HS-27A (cell line): ENCODE data around the gene MYO1G.

ENCODE experiments used
- DNase-seq: peaks from one replicate; pipeline ENCODE4 v3.0.0-alpha.2; 2012; ENCODE audit warnings: low read depth, missing footprints

The MYO1G gene

DNA sequence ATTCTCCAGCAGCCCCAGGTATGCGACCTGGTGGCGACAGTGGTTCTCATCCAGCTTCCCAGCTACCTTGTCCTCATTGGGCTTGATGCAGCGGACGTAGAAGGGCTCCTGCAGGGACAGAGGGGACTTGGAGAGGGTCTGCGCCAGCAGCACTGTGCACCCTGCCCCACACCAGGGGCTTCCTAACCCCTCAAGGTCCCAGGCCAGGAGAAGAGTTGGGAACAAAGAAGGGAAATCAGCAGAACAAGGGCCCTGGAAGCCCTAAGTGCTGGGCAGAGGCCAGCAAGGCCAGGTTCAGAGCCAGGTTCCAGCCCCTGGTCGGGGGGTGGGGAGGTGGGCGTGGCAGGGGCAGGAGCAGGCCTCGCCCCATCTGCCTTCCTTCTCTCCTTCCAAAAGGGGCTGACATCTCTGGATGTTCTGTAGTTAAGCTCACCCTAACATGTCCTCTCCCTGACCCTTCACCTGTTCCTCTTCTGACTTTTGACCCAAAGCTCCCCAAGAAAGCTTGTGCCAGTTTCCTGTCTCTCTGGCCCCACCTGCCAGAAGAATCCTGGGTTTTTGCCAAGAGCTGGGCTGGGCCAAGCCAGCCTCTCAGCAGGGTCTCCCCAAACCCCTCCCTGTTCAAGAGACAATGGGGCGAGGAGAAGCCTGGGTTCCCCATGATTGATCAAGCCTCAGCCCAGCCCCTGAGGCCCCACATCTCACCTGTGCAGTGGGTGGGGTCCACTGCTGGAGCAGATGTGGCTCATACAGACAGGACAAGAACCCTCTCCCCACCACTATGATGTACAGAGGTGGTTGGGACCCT, 11.9 kb downstream of the MYO1G start:
- DNase-seq: no peak

DNA sequence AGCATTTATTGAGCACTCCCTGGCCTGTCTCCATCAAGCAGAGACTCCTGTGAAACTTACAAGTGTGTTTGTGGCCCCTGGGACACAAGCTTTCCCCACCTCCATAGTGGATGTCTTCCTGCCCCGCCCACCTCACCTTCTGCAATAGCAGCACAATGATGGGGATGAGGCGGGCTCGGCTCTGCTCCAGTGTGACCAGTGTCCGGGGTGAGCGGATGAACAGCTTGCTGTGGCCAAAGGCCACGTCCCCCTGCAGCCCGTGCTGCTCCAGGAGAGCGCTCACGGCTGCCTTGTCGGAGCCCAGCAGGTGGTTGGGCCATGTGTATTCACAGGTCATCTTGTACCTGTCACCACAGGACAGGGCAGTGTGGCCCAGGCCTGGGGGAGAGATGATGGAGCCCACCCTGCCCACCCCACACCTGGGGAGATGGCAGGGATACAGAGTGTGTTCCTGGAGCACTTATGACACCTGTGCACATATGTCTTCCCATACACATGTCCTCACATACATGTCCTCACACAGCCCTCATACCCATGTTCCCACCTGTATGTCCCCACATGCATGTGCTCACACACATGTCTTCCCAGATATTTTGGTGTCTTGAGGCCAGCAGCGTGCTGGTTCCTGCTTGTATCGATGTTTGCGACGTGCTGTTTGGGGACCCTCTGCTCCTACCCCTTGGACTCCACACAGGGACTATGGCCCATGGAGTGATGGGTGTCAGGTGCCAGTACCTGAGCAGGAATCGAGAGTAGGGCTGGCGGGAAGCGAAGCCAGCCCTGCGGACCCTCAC, 12.7 kb downstream of the MYO1G start:
- no peak for DNase-seq

DNA sequence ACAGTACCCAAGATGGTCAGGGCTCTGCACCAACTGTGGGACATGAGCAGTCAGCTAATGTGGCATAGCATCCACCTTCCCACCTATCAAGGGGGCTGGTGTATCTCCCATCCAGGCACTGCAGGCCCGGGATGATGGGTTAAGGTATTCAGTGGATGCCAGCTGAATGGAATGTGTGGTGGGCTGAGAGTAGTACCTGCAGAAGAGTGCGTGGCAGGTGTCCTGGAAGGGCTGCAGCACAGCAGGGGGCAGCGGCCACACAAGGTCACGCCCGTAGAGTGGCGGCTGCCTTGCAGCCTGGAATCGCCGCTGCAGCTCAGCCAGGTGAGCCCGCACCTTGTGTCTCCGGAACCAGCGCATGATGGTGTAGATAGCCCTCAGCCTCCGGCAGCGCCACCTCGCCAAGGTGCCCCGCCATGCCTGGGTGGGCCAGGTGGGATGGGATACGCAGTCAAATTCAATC, 13.3 kb downstream of the MYO1G start:
- no peak for DNase-seq

DNA sequence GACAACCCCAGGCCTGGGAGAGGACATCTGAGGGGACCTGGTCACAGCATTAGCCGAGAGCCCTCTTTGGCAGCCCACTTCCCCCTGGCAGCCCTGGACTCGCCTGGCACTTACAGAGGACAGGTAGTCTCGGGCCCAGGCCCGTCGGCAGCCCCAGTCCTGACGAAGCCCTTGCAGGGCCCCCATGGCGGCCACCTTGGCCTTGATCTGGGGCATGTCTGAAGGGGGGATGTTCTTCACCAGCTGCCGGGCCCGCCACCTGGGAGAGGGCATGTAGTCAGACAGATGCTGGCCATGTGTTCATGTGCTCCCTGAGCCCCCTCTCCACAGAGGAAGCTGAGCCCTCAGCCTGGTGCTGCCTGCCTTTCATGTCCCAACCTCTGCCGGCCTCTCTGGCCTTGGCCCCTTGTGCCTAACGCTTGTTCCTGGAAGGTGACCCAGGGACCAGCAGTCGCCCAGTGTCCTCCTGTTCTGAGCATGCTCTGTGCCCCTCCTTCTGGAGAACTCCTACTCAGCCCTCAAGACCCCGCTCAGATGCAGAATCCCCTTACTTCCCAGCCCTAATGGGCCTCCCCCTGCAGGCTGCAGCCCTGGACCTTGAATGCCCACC, 13.9 kb downstream of the MYO1G start:
- no peak for DNase-seq

DNA sequence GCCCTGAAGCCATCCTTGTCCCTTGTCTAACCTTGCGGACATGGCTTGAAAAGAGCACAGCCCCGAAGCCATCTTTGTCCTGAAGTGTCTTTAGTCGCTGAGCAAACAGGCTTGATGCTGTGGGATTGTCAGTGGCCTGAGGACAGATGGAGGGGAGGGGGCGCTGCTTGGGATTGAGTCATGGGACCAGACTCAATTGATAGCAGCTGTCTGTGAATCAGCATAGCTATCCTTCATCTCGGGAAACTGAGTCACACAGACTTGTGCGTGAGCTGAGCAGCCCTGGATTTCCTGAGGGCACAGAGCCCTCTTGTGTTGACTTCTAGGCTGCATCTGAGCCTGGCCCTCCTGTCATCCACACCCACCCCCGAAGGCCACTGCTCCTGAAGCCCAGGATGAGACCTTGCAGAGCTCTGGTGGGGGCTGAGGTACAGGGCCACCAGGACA, 14.4 kb downstream of the MYO1G start:
- DNase-seq: no peak

DNA sequence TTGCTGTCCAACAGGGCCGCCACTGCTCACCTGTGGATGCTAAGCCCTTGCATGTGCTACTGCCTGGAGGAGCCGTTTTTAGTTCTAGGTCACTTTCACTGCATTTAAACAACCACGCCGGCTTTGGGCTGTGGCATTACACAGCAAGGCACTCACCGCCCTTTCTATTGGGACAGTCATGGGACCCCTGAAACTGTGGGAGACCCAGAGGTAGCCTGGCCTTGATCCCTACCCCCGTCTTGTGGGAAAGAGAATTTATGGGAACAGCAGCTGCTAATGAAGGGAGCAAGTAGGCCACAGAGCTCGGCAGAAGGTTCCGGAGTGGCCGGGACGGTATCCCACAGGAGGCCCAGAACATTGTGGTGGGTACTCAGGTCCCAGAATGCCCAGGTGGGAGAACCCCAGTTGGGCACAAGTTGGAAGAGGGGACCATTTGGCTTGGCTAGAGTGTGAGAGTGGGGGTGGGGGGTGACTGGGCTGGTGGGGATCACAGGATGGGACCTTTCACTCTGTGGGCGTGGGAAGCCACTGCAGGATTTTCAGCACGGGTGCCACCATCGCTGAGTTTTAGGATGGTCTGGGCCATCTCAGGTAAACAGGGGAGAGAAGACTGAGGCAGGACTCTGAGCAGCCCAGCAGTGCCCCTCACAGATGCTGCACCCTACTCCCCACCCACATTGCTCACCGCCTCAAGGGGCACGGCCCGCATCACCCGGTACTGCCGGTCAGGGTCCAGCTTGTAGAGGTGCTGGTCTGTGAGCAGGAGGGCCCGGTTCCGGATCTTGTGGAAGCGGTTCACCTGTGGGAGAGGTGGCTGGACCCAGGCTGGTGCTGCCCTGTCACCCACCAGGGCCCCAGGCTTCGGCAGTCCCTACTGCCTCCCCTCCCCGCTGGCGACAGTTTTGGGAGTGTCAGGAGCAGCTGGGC, 15.2 kb downstream of the MYO1G start:
- no peak for DNase-seq

DNA sequence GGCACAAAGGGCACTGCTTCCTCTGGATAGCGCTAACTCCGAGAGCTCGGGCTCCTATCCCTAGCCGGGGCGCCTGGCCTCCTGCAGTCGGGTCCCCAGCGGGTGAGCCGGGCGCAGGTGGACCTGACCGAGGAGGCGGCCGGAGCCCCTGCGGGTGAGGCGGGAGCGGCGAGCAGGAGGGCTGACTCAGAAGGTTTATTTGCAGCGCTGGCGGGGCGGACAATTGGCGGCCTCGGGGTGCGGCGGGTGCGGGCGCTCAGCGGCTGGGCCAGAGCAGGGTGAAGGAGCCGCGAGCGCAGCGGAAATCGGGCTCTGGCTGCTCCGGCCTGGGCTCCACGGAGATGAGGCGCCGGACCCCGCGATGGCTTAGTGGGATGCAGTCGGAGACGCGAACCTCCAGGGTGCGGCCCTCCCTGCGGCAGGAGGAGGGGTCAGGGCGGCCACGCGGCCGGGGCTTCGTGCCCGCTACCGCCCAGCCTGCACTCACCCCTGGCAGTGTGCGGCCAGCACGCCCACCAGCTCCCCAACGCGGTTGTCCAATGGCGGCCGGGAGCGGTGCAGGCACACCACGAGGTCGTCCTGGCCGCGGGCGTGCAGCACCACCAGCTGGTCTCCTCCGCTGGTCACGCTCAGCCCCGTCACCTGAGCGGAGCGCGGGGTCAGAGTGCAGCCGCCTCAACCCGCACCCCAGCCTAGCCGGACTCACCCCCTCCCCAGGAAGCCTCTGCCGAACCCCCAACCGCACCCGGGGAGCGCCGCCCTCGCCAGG, 16.1 kb downstream of the MYO1G start:
- DNase-seq: no peak

DNA sequence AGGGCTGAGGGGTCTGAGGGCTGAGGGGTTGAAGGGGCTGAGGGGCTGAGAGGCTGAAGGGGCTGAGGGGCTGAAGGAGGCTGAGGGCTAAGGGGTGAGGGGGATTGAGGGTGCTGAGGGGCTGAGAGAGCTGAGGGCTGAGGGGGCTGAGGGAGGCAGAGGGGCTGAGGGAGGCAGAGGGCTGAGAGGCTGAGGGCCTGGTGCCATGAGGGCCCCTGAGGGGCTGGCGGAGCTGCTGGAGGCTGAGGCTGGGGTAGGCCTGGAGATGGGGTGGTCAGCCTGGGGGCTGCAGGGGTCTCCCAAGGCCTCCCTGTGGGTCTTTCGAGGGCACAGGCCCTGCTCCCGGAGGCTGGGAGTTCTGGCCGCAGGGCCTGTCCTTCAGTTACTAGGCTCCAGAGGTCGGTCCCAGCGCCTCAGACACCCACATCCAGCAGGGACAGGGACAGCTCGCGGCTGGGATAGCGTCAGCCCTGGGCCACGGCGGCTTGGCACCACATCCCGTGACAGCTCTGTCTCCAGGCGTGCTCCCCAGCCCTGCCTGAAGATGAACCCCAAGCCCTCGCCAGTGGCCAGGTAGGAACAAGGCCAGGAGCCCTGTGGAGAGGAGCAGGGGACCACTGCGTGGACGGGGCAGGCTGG, 16.9 kb downstream of the MYO1G start:
- no peak for DNase-seq

DNA sequence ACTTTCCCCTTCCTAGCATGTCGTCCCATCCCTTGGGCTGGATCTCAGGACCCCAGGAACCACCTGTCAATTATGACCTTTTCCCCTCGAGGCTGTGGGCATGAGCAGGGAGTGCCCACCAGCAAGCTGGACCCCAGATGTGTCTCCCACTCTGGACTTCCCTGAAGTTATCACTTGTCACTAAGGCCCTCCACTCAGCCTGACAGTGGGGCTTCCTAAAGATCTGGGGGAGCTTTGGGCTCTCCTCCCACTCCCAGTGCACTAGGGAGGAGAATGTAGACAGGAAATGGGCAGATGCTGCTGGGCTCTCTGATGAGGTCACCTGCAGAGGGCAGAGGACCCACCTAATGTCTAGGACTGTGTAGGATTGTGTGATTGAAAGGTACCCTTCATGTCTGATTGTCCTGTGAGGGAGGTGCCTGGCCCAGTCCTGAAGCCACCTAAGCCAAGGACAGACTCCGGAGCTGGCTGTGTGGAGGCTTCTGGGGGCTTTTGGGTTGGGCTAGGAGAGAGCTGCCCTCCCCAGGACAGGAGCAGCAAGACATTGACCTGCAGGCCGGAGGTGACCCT, 18.7 kb downstream of the MYO1G start:
- no peak for DNase-seq

DNA sequence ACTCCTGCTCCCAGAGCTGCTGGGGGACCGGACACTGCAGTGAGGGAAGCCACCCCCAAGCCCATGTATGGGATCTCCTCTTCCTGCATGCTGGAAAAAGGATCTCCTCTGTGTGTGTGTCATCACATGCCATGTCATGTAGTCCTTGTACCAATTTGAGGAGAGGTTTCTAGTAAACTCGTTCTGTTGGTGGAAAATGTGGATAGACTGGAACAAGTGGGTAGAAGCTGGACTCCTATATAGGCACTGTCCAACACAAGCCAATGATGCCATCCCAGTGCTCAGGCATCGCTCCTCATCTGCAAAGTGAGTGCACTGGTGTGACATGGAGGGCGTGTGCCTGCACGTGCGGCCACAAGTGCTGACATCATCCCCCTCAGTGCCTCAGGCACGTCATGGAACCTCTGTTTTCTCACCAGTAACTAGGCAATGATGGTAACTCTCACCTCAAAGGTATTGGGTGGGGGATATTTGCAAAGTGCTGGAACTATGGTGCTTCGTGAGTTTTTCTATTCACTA, 19.3 kb downstream of the MYO1G start:
- DNase-seq: no peak

DNA sequence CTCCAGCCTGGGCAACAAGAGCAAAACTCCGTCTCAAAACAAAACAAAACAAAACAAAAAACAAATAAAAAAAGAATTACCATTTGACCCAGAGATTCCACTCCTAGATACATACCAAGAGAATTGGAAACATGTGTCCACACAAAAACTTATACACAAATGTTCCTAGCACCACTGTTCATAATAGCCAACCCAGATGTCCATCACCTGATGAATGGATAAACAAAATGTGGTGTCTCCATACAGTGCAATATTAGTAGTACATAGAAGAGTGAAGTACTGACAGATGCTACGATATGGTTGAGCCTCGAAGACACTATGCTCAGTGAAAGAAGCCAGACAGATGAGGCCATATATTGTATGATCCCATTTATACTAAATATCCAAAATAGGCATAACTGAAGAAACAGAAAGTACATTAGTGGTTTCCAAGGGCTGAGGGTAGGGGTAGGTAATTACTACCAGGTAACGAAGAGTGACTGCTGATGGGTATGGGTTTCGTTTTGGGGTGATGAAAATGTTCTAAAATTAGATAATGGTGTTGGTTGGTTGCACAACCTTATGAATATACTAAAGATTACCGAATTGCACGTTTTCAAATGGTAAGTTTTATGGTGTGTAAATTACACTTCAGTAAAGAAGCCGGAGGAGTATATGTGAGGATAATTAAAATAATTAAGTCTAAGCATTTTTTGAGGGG, 20.0 kb downstream of the MYO1G start:
- DNase-seq: no peak

DNA sequence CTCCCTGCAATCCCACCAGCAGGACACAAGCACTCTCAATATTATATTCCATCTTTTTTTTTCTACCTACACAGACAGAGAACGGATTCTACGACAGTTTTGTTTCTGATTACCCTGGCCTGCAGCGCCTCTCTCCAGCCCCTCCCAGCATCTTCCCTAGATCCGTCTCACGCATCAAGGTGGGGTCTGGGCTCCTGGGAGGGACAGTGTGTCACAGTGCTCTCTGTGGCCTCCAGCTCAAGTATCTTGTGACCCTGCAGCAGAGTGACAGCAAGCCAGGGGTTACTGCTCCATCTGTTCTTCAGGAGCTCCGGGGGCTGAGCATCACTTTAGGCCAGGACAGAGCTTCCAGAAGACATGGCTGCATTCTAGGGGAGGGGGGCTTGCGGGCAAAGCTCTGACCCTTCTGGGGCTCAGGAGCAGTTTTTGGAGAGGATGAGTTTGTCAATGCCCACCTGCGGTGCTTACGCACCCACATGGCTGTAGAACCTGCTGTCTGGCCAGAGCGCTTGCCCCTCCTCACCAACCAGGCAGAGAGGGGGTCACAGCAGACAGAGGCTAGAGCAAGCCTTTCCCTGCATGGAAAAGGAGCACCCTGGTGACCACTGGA, 22.6 kb downstream of the MYO1G start:
- DNase-seq: no peak

DNA sequence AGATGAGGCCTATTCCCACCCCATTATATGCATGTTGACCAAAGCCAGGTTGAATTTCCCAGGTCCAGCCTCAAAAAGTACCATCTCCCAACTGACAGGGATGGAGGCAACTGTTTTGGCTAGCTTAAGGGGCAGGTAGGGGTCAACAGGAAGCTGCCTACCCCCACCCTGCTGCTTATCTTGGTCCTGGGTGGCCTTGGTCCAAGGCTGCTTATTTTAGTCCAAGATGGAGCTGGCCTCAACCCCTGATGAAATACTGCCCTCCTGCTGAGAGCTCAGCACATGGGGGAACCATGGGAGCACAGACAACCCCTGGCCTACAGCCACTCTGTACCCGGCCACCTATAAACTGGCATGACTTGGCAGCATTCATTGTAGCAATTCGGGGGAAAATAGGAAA, 23.1 kb downstream of the MYO1G start:
- no peak for DNase-seq

DNA sequence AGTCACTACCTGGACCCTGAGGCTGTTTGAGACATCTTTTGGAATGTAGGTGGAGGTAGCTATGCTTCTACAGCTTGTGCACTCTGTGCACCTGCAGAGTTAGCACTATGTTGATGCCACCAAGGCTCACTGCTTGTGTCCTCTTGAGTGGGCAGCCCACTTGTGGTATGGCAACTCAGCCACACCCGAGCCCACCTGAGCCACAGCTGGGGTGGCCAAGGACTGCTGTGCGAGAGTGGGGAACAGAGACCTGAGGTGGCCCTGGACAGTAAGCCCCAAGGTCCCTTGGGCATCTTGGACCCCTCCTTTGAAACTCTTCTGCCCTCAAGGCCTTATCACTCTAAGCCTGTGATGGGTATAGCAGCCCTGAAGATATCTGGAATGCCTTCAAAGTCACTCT, 25.7 kb downstream of the MYO1G start:
- DNase-seq: no peak

DNA sequence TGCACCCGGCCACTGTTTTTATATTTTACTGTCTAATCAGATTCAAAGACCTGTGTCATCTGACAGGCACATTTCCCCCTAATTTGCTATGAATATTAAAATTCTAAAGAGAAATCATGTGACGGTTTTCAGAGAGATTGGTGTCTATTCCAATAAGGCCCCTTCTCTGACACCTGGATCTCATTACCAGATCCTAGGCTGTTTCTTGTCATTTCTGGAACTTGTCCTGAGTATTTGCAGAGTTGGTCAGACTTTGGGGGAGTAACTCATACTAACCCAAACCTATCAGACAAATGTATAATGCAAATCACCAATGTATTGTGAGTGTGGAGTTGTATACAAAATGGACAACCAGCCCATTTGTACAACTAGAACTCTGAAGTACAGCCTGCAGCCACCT, 29.5 kb downstream of the MYO1G start:
- no peak for DNase-seq

DNA sequence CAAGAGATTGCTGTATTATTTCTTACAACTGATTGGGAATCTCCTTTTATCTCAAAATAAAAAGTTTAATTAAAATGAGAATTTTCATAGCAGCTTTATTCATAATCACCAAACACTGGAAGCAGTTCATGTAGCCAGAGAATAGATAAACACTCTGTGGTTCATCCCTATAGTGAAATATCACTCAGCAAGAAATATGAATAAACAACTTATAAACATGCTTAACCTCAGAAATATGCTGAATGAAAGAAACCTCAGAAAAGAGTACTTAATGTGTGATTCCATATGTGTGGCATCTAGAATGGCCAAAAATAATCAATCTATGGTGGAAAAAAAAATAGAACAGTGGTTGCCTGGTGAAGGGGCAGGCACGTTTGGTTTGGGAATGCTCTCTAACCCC, 33.3 kb downstream of the MYO1G start:
- DNase-seq: no peak

DNA sequence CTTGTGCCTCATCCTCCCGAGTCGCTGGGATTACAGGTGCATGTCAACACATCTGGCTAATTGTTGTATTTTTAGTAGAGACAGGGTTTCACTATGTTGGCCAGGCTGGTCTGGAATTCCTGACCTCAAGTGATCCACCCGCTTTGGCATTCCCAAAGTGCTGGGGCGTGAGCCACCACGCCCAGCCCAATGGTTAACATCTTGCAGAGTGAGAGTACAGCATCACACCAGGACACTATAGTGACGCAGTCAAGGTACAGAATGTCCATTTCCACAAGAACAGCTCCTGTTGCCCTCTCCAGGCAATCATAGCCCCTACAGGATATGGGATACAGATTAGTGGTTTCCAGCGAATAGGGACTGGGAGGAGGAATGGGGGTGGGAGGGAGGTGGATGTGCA, 34.0 kb downstream of the MYO1G start:
- no peak for DNase-seq

DNA sequence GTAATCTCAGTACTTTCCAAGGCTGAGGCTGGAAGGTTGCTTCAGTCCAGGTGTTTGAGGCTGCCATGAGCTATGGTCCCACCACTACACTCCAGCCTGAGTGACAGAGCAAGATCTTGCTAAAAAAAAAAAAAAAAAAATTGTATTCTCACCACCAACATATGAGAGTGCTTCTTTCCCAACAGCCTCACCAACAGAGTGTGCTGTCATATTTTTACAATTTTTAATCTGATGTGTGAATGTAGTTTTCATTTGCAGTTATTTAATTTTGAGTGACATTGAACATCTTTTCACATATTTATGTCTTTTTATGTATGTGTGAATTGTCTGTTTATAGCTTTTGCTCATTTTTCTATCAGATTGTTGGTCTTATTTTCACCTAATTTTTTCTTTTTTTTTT, 35.2 kb downstream of the MYO1G start:
- DNase-seq: no peak

DNA sequence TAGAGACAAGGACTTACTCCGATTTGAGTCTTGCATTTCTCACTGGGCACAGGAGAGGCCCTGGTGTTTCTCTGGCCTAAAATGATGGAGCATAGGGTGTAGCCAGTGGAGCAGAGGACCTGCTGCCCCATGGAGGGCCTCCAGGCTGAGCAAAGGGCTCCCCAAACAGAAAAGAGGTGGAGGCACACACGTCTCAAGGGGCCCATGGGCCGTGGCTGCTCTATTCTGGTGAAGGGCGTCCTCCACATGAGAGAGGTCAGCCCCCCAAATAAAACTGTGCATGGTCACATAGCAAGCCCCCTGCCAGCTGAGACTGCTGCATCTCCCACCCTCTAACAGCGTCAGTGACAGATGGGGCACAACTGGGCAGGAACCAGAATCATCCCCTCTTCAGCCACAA, 41.4 kb downstream of the MYO1G start:
- DNase-seq: no peak
